Effector memory CD4-positive, alpha-beta T cell (primary cell): ENCODE data around the gene GEMIN5.

Experiments
- DNase-seq, 3 donors: peaks; one replicate each; pipeline ENCODE4 v3.0.0-alpha.2; 2020
- H3K27ac ChIP-seq: 2 replicates; pipeline ENCODE4 v1.7.0; 2013; ENCODE audit warnings: mild to moderate bottlenecking, low read length, moderate library complexity; ENCODE audit not compliant: insufficient read depth, poor library complexity, severe bottlenecking
- H3K27me3 ChIP-seq: replicated peaks from 2 replicates; pipeline ENCODE4 v1.7.0; 2013; ENCODE audit warnings: mild to moderate bottlenecking, low read length; ENCODE audit not compliant: insufficient read depth, control insufficient read depth, poor library complexity, severe bottlenecking
- H3K36me3 ChIP-seq: 2 replicates; pipeline ENCODE4 v1.7.0; 2013; ENCODE audit warnings: mild to moderate bottlenecking, low read length, moderate library complexity; ENCODE audit not compliant: control insufficient read depth, insufficient read depth
- H3K4me1 ChIP-seq: 2 replicates; pipeline ENCODE4 v1.7.0; 2013; ENCODE audit warnings: low read length, mild to moderate bottlenecking; ENCODE audit not compliant: control insufficient read depth, insufficient read depth, poor library complexity, severe bottlenecking
- H3K4me3 ChIP-seq: 2 replicates; pipeline ENCODE4 v1.7.0; 2013; ENCODE audit warnings: low read length, low read depth, mild to moderate bottlenecking; ENCODE audit not compliant: insufficient read depth, poor library complexity, severe bottlenecking
- H3K9me3 ChIP-seq: 2 replicates; pipeline ENCODE4 v1.7.0; 2013; ENCODE audit warnings: mild to moderate bottlenecking, low read length, moderate library complexity; ENCODE audit not compliant: control insufficient read depth

The GEMIN5 gene

DNA sequence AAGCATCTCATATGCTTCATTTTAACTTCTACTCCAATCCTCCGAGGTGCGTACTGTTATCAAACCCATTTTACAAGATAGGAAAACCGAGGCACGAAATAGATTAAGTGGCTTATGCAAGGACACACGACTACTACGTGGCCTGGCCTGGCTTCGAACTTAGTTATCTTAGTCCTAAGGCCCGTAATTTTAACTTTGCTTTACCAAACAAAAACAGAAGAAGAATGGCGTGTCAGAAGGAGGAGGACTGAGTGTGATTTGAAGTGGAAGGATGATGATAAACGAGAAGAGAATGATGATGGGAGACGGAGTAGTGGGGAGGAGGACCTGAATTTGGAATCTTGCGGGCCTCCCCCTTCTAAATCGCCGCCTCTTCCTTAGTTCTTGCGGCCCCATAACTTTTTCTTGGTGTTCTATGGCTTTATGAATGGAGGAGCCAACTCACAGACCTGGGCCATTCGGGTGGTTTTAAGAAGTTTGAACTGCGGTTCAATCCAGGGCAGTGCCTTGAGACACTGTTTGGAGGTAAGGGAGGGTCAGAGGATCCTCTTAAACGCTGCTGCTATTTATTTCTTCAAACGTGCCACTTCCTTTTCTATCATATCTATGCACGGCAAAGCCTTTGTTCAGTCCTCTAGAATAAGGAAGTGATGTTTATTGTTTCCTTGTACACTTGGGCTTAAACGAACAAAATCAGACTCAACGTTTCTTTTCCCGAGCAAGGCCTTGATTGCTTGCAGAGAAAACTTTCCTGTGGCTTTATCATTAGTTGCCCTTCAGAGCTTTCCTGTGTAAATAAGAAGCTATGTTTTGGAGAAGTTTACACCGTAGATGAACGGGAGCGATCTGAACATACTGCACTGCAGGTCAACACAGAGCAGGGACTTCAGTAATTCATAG lies 78.8 kb downstream of the GEMIN5 start:
- Histone ChIP-seq H3K36me3 (peaks cover 14% of the 10 kb centered on the region), H3K4me3 (peak overlapping the region; percentile 84), H3K27ac (peak overlapping the region; percentile 98), H3K27me3 (no peaks in the 10 kb centered on the region), H3K4me1 (peaks cover 22% of the 10 kb centered on the region), H3K9me3 (no peaks in the 10 kb centered on the region)
- DNase-seq: no peak

DNA sequence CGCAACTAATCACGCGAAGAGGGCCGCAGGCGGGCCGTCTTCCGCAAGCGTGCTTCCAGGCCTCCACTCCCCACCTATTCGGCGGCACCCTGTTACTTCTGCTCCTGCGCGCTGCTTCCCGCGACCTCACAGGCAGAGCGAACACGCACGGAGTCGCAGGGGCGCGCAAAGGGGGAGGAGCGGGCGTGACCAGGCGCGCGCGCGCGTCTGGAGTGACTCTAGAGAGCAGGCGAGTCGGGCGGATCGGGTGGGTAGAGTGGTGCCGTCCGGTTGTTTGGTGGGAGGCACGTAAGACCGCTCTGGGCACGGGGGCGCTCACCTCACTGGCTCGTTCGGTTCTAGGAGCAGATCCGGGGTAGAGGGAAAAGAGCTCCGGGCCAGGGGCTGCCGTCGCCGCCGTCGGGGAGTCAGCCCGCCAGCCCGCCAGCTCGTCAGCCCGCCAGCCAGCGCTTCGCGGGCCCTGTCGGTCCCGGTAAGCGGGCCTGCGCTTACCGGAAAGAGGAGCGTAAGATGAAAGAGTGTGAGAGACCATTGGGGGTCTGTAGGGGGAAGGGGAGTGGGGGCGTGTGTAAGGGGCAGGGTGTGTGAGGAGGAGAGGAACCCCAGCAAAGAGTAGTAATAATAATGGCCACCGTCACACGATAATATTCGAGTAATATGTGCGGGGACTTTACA lies 79.6 kb downstream of the GEMIN5 start, which contains the start of gene CNOT8:
TSS of gene CNOT8 (plus strand) at position 331 of the 675 bp plus-strand sequence. CDS start 4,652 bp downstream, outside the sequence.
- Histone ChIP-seq H3K27me3 (no peaks in the 10 kb centered on the region), H3K4me1 (peaks cover 22% of the 10 kb centered on the region), H3K27ac (peak within 1 kb of the TSS; percentile 98), H3K36me3 (peaks cover 8% of the 10 kb centered on the region), H3K4me3 (peak within 1 kb of the TSS; percentile 84), H3K9me3 (no peaks in the 10 kb centered on the region)
- DNase-seq: peak; percentile 92 to 97 (median 92)

DNA sequence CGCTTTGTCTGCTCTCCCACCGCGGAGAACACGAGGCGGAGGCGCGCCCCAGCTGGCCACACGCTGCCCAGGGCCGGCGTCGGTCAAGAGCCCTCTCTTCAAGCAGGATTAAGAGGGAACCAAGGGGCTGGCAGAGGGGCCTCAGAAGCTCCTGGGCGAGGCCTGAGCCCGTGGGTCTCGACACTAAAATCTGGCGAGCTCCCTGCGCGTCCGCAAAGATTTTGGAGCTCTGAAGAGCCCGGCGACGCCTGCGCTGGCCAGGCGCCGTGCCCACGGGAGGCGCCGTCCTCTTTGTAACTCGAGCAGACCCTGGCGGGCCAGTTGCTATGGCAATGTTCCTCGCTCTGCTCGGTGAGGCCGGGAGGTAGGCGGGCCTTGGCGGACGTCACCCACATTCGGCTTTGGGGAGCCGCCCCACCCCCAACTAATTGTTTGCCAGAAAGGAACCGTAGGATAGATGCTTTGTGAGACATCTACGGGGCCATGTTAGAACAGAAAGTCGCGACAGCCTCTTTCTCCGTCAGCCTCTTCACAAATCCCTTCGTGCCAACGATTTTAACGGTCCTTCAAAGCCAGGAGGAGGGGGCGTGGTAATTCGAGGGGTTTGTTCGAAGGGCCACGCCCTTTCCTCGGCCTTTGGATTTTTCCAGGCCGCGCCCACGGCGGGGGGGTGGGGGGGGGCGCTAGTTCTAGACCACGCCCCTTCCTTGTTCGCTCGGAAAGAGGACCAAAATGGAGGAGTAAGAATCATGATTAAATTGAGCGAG lies 80.3 kb downstream of the GEMIN5 start:
- no peaks in the 10 kb centered on the region for H3K27me3 ChIP-seq
- H3K4me3 ChIP-seq: peak overlapping the region; percentile 84
- H3K9me3 ChIP-seq: no peaks in the 10 kb centered on the region
- peak overlapping the region; percentile 98 for H3K27ac ChIP-seq
- DNase-seq: peak; percentile 79 to 85 (median 84)
- H3K4me1 ChIP-seq: peaks cover 22% of the 10 kb centered on the region
- H3K36me3 ChIP-seq: peaks cover 3% of the 10 kb centered on the region

DNA sequence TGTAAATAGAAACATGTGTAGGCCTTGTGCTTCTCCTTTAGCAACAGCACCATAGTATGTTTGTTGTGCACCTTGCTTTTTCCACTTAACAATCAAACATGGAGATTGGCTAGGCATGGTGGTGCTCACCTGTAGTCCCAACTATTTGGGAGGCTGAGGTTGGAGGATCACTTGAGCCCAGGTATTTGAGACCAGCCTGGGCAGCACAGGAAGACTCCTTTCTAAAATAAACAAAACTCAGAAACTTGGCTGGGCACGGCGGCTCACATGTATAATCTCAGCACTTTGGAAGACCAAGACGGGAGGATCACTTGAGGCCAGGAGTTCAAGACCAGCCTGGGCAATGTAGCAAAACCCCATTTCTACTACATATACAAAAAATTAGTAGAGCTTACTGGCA lies 86.7 kb downstream of the GEMIN5 start:
- Histone ChIP-seq H3K4me1 (no peaks in the 10 kb centered on the region), H3K27ac (no peak overlapping the region), H3K9me3 (no peaks in the 10 kb centered on the region), H3K27me3 (no peaks in the 10 kb centered on the region), H3K36me3 (no peaks in the 10 kb centered on the region), H3K4me3 (no peak overlapping the region)
- DNase-seq: no peak

GRCh38 chr5:154850255-154851062 lies 87.6 kb downstream of the GEMIN5 start, which contains the start of gene FAXDC2:
TSS of gene FAXDC2 (minus strand) at chr5:154850603. CDS start at chr5:154838178, 12,425 bp downstream.
- no peaks in the 10 kb centered on the region for H3K36me3 ChIP-seq
- no peak within 1 kb of the TSS for H3K27ac ChIP-seq
- DNase-seq: no peak
- H3K4me3 ChIP-seq: no peak within 1 kb of the TSS
- no peaks in the 10 kb centered on the region for H3K27me3 ChIP-seq
- no peaks in the 10 kb centered on the region for H3K9me3 ChIP-seq
- H3K4me1 ChIP-seq: no peaks in the 10 kb centered on the region

DNA sequence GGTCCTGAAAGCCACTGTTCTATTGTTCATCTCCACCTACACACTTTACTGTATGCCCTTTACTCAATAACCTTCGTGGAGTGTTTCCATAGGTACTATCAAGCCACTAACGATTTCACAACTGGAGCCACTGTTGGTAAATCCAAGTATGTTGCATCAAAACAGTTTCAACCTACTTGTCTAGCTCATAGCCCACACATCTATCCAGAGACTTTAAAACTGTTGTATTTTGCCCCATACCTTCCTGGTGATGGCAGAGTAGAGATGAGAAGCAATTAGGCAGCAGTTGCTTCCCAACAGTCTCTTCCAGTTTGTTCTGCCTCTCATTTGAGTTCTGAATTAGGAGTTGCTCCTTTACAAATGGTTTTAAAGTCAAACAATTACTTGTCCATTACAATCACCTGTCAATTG lies 88.2 kb downstream of the GEMIN5 start:
- no peak overlapping the region for H3K4me3 ChIP-seq
- no peaks in the 10 kb centered on the region for H3K4me1 ChIP-seq
- H3K36me3 ChIP-seq: no peaks in the 10 kb centered on the region
- no peak overlapping the region for H3K27ac ChIP-seq
- no peaks in the 10 kb centered on the region for H3K27me3 ChIP-seq
- no peaks in the 10 kb centered on the region for H3K9me3 ChIP-seq
- DNase-seq: no peak

GRCh38 chr5:154849264-154849785 lies 88.7 kb downstream of the GEMIN5 start:
- H3K27me3 ChIP-seq: no peaks in the 10 kb centered on the region
- H3K36me3 ChIP-seq: no peaks in the 10 kb centered on the region
- no peak overlapping the region for H3K4me3 ChIP-seq
- DNase-seq: no peak
- no peaks in the 10 kb centered on the region for H3K4me1 ChIP-seq
- H3K27ac ChIP-seq: no peak overlapping the region
- no peaks in the 10 kb centered on the region for H3K9me3 ChIP-seq

GRCh38 chr5:154844809-154845208 lies 93.2 kb downstream of the GEMIN5 start:
- no peaks in the 10 kb centered on the region for H3K27me3 ChIP-seq
- no peaks in the 10 kb centered on the region for H3K36me3 ChIP-seq
- DNase-seq: no peak
- H3K27ac ChIP-seq: no peak overlapping the region
- H3K4me3 ChIP-seq: no peak overlapping the region
- no peaks in the 10 kb centered on the region for H3K9me3 ChIP-seq
- no peaks in the 10 kb centered on the region for H3K4me1 ChIP-seq
